RWPE1 (cell line): ENCODE results near the gene SCN8A.

Experiments
- CTCF ChIA-PET: fragments of 350-600 bp; sonication (Branson Sonifier 250); formaldehyde crosslinking; extraction: SDS; loops from one replicate; lab custom pipeline; 2021; lab: Yijun Ruan, JAX
- POLR2A ChIA-PET: fragments of 400-600 bp; formaldehyde crosslinking; extraction: SDS; loops from one replicate; lab custom pipeline; 2020; ENCODE audit warnings: antibody characterized with exemption; ENCODE audit not compliant: low non-redundant PET; lab: Yijun Ruan, JAX
- DNase-seq: peaks from one replicate; pipeline ENCODE4 v3.0.0; 2012; ENCODE audit warnings: low spot score
- H3K27ac ChIP-seq: fragments of 450-650 bp; 2 replicates; pipeline ENCODE4 v1.5.1; 2017
- TF ChIP-seq, protein P1 (sequence below): fragments of 450-650 bp; conservative IDR thresholded peaks from 2 replicates; pipeline ENCODE4 v1.5.1; 2017; ENCODE audit warnings: low read depth, mild to moderate bottlenecking

SCN8A gene

DNA sequence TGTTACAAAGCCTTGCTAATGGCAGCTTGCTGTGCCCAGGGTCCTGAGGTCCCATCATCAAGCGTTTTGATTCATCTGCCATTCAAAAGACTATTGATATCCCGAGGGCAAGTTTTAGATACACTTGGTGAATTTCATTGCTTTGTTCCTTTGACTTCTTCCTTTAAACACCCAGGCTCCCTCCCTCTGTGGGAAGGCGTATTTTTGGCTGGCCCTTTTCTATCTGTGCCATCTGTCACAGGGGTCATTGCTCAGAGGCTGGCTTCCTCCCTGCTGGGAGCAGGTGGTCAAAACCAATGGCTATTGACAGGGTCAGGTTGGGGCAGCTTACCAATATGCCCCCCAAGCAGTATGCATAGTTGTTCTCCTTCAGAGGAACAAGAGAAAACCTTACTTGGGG is 40.0 kb downstream of the SCN8A start:
- no peak for DNase-seq

DNA sequence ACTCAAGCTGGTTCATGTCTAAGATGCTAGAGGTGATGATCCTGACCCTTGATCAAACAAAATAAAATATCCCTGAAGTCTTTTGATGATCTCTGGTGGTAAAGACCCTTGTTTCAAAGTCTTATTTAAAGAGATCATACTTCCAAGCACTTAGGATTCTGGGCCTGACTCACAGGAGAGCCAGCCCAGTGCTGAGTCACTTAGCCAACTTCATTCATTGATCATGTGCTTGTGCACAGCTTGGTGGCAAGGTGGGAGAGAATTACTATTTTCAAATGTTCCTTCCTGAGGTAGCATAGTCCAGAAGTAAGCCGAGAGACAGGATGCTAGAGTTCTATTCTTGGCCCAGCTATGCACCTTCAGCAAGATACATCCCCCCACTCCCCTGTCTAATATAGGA is 40.6 kb downstream of the SCN8A start:
- POLR2A ChIA-PET: no interaction called here
- peak; percentile 28 for DNase-seq
- CTCF ChIA-PET: no interaction called here
- H3K27ac ChIP-seq: no peak overlapping the region
- TF ChIP-seq, protein P1, sequence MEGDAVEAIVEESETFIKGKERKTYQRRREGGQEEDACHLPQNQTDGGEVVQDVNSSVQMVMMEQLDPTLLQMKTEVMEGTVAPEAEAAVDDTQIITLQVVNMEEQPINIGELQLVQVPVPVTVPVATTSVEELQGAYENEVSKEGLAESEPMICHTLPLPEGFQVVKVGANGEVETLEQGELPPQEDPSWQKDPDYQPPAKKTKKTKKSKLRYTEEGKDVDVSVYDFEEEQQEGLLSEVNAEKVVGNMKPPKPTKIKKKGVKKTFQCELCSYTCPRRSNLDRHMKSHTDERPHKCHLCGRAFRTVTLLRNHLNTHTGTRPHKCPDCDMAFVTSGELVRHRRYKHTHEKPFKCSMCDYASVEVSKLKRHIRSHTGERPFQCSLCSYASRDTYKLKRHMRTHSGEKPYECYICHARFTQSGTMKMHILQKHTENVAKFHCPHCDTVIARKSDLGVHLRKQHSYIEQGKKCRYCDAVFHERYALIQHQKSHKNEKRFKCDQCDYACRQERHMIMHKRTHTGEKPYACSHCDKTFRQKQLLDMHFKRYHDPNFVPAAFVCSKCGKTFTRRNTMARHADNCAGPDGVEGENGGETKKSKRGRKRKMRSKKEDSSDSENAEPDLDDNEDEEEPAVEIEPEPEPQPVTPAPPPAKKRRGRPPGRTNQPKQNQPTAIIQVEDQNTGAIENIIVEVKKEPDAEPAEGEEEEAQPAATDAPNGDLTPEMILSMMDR: no peak

More for the DNA sequence above, 40.0 kb downstream of the SCN8A start:
- ChIA-PET POLR2A (no interaction called here), CTCF (no interaction called here)
- TF ChIP-seq, protein P1: no peak
- H3K27ac ChIP-seq: no peak overlapping the region

- H3K27ac ChIP-seq: no peak overlapping the region
- CTCF ChIA-PET: no interaction called here
- no peak for DNase-seq
- TF ChIP-seq, protein P1: no peak
- POLR2A ChIA-PET: no interaction called here
These were observed 41.6 kb downstream of the SCN8A start for GRCh38 chr12:51632623-51633022.

DNA sequence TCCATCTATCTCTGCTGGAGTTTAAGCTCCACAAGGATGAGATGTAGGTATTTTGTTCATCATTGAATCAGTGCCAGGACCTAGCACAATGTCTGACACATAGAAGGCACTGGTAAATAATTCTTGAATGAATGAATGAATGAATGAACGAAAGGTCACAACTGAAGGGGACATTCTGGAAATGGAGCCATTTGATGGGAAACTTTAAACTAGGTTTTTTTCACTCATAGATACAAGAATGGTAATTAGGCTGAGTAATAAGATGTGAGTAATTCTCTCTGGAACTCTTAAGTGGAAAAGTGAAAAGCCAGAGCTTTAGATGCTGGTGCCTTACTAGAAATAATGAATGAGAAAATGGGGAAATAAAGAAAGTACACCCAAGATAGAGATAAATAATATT is 44.3 kb downstream of the SCN8A start:
- CTCF ChIA-PET: no interaction called here
- POLR2A ChIA-PET: no interaction called here
- no peak overlapping the region for H3K27ac ChIP-seq
- DNase-seq: peak; percentile 5
- TF ChIP-seq, protein P1: no peak

GRCh38 chr12:51636581-51636980 is 45.5 kb downstream of the SCN8A start:
- DNase-seq: peak; percentile 52
- ChIA-PET CTCF (no interaction called here), POLR2A (no interaction called here)
- TF ChIP-seq, protein P1: no peak
- H3K27ac ChIP-seq: no peak overlapping the region

GRCh38 chr12:51636986-51637385 is 46.0 kb downstream of the SCN8A start:
- no peak for DNase-seq
- TF ChIP-seq, protein P1: no peak
- ChIA-PET POLR2A (interaction anchor here (0.6 kb wide), 1 partner anchor 1402 kb away, joined by 3 read pairs; no protein-coding TSS in a partner anchor), CTCF (no interaction called here)
- no peak overlapping the region for H3K27ac ChIP-seq
